Prostate gland (tissue), 2 donors: ENCODE results near the gene BBS10. TPM values are rescaled to one million over a fixed set of nuclear protein-coding genes. Genes with fewer than 3 reads are reported as not detected.
"Not testable (repeated sequence)": the region's sequence is repeated elsewhere in the genome, so short reads cannot be mapped to it uniquely, and the experiment has no call there.

Experiments
- DNase-seq: peaks from one replicate; pipeline ENCODE4 v3.0.0-alpha.2; 2019; ENCODE audit warnings: low spot score
- H3K27ac ChIP-seq, 2 donors: fragments of 200-600 bp; sonication (generic); 2 replicates each; pipeline ENCODE4 v1.5.1; 2017 to 2019
- H3K27me3 ChIP-seq: fragments of 200-600 bp; sonication (generic); replicated peaks from 2 replicates; pipeline ENCODE4 v1.5.1; 2019; ENCODE audit not compliant: insufficient read depth
- H3K36me3 ChIP-seq, 2 donors: fragments of 200-600 bp; sonication (generic); 1 replicate in 1 of 2; 2 replicates in 1 of 2; pipeline versions ENCODE4 v1.5.1 to v1.8.1; 2017 to 2019
- H3K4me1 ChIP-seq: fragments of 200-600 bp; sonication (generic); replicated peaks from 2 replicates; pipeline ENCODE4 v1.5.1; 2019
- H3K4me3 ChIP-seq, 2 donors: fragments of 200-600 bp; sonication (generic); 2 replicates each; pipeline ENCODE4 v1.5.1; 2017 to 2019
- H3K9me3 ChIP-seq: fragments of 200-600 bp; sonication (generic); 2 replicates; pipeline ENCODE4 v1.5.1; 2017
- CTCF ChIP-seq, 4 experiments: fragments of 200-600 bp in 2 of 4; fragments of 450-650 bp in 2 of 4; sonication (generic) in 2 of 4; IDR thresholded peaks; 1 replicate in 3 of 4; 2 replicates in 1 of 4; pipeline ENCODE4 v1.5.1; 2016 to 2019; ENCODE audit warnings: antibody characterized with exemption in 4 of 4, mild to moderate bottlenecking in 2 of 4, moderate library complexity in 2 of 4
- POLR2A ChIP-seq: fragments of 450-650 bp; IDR thresholded peaks from one replicate; pipeline ENCODE4 v1.6.1; 2016; ENCODE audit warnings: antibody characterized with exemption, mild to moderate bottlenecking
- POLR2AphosphoS5 ChIP-seq: sonication (generic); formaldehyde crosslinking; IDR thresholded peaks from one replicate; pipeline ENCODE4 v1.6.1; 2017; ENCODE audit warnings: antibody characterized with exemption
- WGBS: methylation state at CpG from one replicate; pipeline ENCODE4 v1.1.5; 2018; 5-methylcytosine and 5-hydroxymethylcytosine counted together
- intact Hi-C: fragments of 100-400 bp; cut with DNase I; formaldehyde crosslinking; loops from one replicate; pipeline ENCODE4 v1.14.2; 2022
- total RNA-seq, 2 donors: library from RNA; depleted of rRNA; stranded (reverse); fragments of >200 nt; gene quantifications; one replicate each; pipeline ENCODE4 v1.1.0, GENCODE V29; 2016

BBS10 gene
- total RNA-seq, 2 donors from 2014 or later = 11.6 to 11.9 TPM

DNA sequence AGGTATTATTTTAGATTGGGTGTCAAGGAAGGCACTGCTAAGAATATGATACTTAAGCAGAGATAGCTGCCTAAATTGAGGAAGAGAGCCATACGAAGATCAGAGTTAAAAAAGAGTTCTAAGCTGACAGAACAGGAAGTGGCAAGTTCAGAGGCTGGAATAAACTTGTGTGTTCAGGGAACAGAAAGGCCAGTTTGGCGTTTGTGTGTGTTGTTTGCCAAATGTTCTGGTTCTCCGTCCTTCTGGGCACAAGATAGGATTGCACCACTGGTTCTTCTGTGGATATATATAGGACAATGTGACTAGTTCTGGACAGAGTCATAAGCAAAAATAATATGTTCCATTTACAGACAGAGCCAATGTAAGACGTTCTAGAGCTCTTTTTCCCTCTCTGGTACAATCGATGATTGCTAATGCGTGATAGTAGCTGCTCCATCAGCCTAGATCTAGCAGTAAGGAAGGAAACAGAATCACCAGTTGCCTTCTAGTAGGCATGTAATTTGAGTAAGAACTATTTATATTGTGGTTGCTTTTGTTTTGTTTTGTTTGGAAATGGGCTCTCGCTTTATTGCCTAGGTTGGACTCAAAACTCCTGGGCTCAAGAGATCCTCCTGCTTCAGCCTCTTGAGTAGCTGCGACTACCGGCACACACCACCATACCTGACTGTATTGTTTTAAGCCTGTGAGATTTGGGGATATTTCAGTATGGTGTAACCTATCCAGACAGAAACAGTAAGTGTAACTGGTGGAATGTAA, 7.4 kb downstream of the BBS10 start:
- intact Hi-C loops = loop anchor here (10.0 kb wide), 3 partner anchors 114 to 946 kb away; partner anchors contain the start of gene GLIPR1L2
- Histone ChIP-seq H3K27ac (no peak overlapping the region), H3K4me1 (no peaks in the 10 kb centered on the region), H3K27me3 (no peaks in the 10 kb centered on the region), H3K36me3 (no peaks in the 10 kb centered on the region), H3K4me3 (no peak overlapping the region), H3K9me3 (no peaks in the 10 kb centered on the region)
- TF ChIP-seq POLR2A (no peak), POLR2AphosphoS5 (no peak), CTCF (IDR thresholded peaks at IDR 0.05) (no peak)
- WGBS = 80% methylated on average over 9 of the region's 9 CpGs
- no peak for DNase-seq

DNA sequence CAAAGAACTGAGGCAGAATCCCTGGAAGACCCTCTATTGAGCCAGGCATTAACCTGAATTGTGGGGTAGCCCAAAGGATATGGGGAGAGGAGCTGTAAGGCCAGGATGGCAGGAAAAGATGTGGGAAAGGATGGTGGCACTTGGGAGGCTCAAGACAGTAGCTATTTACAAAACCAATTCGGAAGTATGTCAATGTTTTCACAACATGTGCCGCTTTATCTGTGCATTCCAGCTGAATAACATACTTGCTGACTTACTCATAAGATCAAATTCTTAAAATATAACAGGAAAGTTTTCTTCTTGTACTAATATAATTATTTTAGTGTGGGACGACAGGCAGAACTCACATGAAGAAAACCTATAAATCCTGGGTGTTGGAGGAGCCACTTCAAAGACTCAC, 10.6 kb downstream of the BBS10 start:
- Histone ChIP-seq H3K9me3 (no peaks in the 10 kb centered on the region), H3K27me3 (no peaks in the 10 kb centered on the region), H3K4me1 (no peaks in the 10 kb centered on the region), H3K36me3 (no peaks in the 10 kb centered on the region), H3K4me3 (no peak overlapping the region), H3K27ac (no peak overlapping the region)
- DNase-seq = no peak
- WGBS = 87% methylated on average over 3 of the region's 3 CpGs
- TF ChIP-seq POLR2A (no peak), POLR2AphosphoS5 (no peak), CTCF (IDR thresholded peaks at IDR 0.05) (no peak)
- intact Hi-C loops = no loop called here

DNA sequence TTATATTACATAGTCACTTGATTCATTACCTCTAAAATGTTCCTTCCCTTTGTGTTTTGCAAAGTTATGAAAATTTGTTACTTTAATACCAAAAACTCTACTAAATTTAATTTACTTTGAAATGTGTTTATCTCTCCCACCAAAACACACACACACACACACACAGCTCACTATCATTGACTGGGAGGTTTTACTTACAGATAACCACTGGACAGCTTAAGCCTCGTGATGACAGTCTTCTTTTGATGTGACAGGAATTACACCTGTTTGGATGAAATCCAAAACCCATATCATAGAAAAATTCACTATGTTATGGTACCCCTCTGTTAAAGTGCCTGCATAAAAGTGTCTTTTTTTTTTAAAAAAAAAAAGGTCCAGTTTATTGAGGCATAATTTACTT, 15.6 kb downstream of the BBS10 start:
- H3K4me1 ChIP-seq = no peaks in the 10 kb centered on the region
- H3K9me3 ChIP-seq = no peaks in the 10 kb centered on the region
- TF ChIP-seq POLR2AphosphoS5 = no peak
- TF ChIP-seq CTCF (IDR thresholded peaks at IDR 0.05) = no peak
- no peak for TF ChIP-seq POLR2A
- H3K27me3 ChIP-seq = no peaks in the 10 kb centered on the region
- no peak overlapping the region for H3K27ac ChIP-seq
- 32% methylated on average over 1 of the region's 1 CpG for WGBS
- intact Hi-C loops = no loop called here
- no peak for DNase-seq
- H3K4me3 ChIP-seq = no peak overlapping the region
- H3K36me3 ChIP-seq = no peaks in the 10 kb centered on the region

DNA sequence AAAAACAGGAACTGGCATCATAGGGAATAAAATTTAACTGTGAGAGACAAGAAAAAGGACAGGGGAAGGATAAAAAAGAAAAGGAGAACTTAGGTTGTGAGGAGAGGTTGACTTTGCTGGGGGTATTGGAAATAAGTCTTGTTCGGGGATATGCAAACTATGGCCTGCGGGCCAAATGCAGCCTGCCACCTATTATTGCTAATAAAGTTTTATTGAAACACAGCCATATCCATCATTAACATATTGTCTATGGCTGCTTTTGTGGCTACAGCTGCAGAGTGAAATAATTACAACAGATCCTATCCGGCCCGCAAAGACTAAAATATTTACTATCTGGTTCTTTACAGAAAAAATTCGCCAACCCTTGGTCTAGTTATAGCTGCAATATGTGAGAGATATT, 18.6 kb downstream of the BBS10 start:
- 94% methylated on average over 5 of the region's 5 CpGs for WGBS
- Histone ChIP-seq H3K9me3 (no peaks in the 10 kb centered on the region), H3K27me3 (no peaks in the 10 kb centered on the region), H3K27ac (no peak overlapping the region), H3K36me3 (no peaks in the 10 kb centered on the region), H3K4me3 (no peak overlapping the region), H3K4me1 (no peaks in the 10 kb centered on the region)
- DNase-seq = no peak
- TF ChIP-seq POLR2A (no peak), CTCF (IDR thresholded peaks at IDR 0.05) (no peak), POLR2AphosphoS5 (no peak)
- intact Hi-C loops = no loop called here

GRCh38 chr12:76329159-76329558, 19.1 kb downstream of the BBS10 start:
- H3K4me3 ChIP-seq = no peak overlapping the region
- intact Hi-C loops = no loop called here
- TF ChIP-seq POLR2A (no peak), POLR2AphosphoS5 (no peak)
- no peaks in the 10 kb centered on the region for H3K36me3 ChIP-seq
- H3K27ac ChIP-seq = no peak overlapping the region
- 90% methylated on average over 2 of the region's 2 CpGs for WGBS
- H3K9me3 ChIP-seq = no peaks in the 10 kb centered on the region
- no peak for DNase-seq
- no peaks in the 10 kb centered on the region for H3K4me1 ChIP-seq
- H3K27me3 ChIP-seq = no peaks in the 10 kb centered on the region

DNA sequence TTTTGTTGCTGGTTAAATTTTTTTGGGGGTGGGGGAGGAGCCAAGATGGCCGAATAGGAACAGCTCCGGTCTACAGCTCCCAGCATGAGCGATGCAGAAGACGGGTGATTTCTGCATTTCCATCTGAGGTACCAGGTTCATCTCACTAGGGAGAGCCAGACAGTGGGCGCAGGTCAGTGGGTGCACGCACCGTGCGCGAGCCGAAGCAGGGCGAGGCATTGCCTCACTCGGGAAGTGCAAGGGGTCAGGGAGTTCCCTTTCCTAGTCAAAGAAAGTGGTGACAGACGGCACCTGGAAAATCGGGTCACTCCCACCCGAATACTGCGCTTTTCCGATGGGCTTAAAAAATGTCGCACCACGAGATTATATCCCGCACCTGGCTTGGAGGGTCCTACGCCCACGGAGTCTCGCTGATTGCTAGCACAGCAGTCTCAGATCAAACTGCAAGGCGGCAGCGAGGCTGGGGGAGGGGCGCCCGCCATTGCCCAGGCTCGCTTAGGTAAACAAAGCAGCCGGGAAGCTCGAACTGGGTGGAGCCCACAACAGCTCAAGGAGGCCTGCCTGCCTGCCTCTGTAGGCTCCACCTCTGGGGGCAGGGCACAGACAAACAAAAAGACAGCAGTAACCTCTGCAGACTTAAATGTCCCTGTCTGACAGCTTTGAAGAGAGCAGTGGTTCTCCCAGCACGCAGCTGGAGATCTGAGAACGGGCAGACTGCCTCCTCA, 28.5 kb downstream of the BBS10 start:
- intact Hi-C loops = not testable (repeated sequence)
- 68% methylated on average over 30 of the region's 32 CpGs for WGBS

More for the DNA sequence above, 28.5 kb downstream of the BBS10 start:
- not testable (repeated sequence) for H3K27ac ChIP-seq, H3K4me1 ChIP-seq, DNase-seq, H3K36me3 ChIP-seq, H3K9me3 ChIP-seq, H3K4me3 ChIP-seq, H3K27me3 ChIP-seq
